IMR-90 (cell line): Measurements from ENCODE around the gene RFX1. TPM values are rescaled to one million over a fixed set of nuclear protein-coding genes. Genes with fewer than 3 reads are reported as not detected.

Experiments
- ATAC-seq: fragments of 200-7000 bp; cut with Tn5 transposase; 2 replicates; pipeline ENCODE4 v1.9.1; 2020; ENCODE audit warnings: low read depth, mild to moderate bottlenecking, moderate library complexity
- BruUV-seq: library from RNA; stranded (reverse); fragments of 400-500 nt; replicated peaks from 2 replicates; lab custom pipeline; 2021; lab: Mats Ljungman, UMichigan
- CTCF ChIA-PET: fragments of 300-600 bp; formaldehyde crosslinking; extraction: SDS; loops from one replicate; lab custom pipeline; 2021; ENCODE audit warnings: antibody characterized with exemption; lab: Yijun Ruan, JAX
- POLR2A ChIA-PET: fragments of 300-600 bp; sonication (Branson Sonifier 250); formaldehyde crosslinking; loops from one replicate; lab custom pipeline; 2022; ENCODE audit warnings: antibody characterized with exemption; ENCODE audit not compliant: unreplicated experiment; lab: Charles Lee
- DNase-seq: peaks from one replicate; pipeline ENCODE4 v3.0.0; 2013
- H2AFZ ChIP-seq: replicated peaks from 2 replicates; pipeline ENCODE3; 2013; ENCODE audit warnings: low read length, mild to moderate bottlenecking; ENCODE audit not compliant: poor library complexity
- H2AK5ac ChIP-seq: 2 replicates; pipeline ENCODE4 v1.6.1; 2013; ENCODE audit warnings: low read depth, low read length, inconsistent platforms
- H2AK9ac ChIP-seq: replicated peaks from 2 replicates; pipeline ENCODE3; 2013; ENCODE audit warnings: mild to moderate bottlenecking, low read depth, low read length, moderate library complexity; ENCODE audit not compliant: poor library complexity
- H2BK120ac ChIP-seq: 2 replicates; pipeline ENCODE4 v1.6.1; 2013; ENCODE audit warnings: low read depth, low read length, inconsistent platforms
- H2BK15ac ChIP-seq: 3 replicates; pipeline ENCODE4 v1.6.1; 2013; ENCODE audit warnings: low read depth, low read length, inconsistent platforms
- H2BK20ac ChIP-seq: 2 replicates; pipeline ENCODE4 v1.6.1; 2013; ENCODE audit warnings: low read depth, mild to moderate bottlenecking, inconsistent platforms, low read length, moderate library complexity
- H2BK5ac ChIP-seq: 2 replicates; pipeline ENCODE4 v1.6.1; 2013; ENCODE audit warnings: mild to moderate bottlenecking, low read depth, low read length, inconsistent platforms; ENCODE audit not compliant: poor library complexity, severe bottlenecking
- H3K14ac ChIP-seq: replicated peaks from 2 replicates; pipeline ENCODE4 v1.6.1; 2013; ENCODE audit warnings: low read depth, low read length, inconsistent platforms
- H3K18ac ChIP-seq: 2 replicates; pipeline ENCODE4 v1.6.1; 2013; ENCODE audit warnings: low read depth, low read length, control low read depth
- H3K23ac ChIP-seq: 2 replicates; pipeline ENCODE4 v1.6.1; 2013; ENCODE audit warnings: low read depth, low read length, inconsistent platforms
- H3K27ac ChIP-seq: 2 replicates; pipeline ENCODE4 v1.5.1; 2013; ENCODE audit warnings: mild to moderate bottlenecking, control low read depth, low read length; ENCODE audit not compliant: insufficient read depth
- H3K27me3 ChIP-seq: 2 replicates; pipeline ENCODE4 v1.6.1; 2013; ENCODE audit warnings: low read length; ENCODE audit not compliant: control insufficient read depth, insufficient read depth
- H3K36me3 ChIP-seq: 2 replicates; pipeline ENCODE4 v1.6.1; 2013; ENCODE audit warnings: low read length, mixed read lengths; ENCODE audit not compliant: control insufficient read depth, insufficient read depth
- H3K4ac ChIP-seq: 2 replicates; pipeline ENCODE4 v1.6.1; 2013; ENCODE audit warnings: low read depth, low read length, inconsistent platforms
- H3K4me1 ChIP-seq: 2 replicates; pipeline ENCODE4 v1.6.1; 2013; ENCODE audit warnings: low read length, mixed read lengths; ENCODE audit not compliant: control insufficient read depth, insufficient read depth
- H3K4me2 ChIP-seq: 2 replicates; pipeline ENCODE4 v1.6.1; 2013; ENCODE audit warnings: low read depth, mild to moderate bottlenecking, control low read depth, low read length, moderate library complexity
- H3K4me3 ChIP-seq: 2 replicates; pipeline ENCODE4 v1.5.1; 2013; ENCODE audit warnings: low read depth, mild to moderate bottlenecking, control low read depth, low read length, moderate library complexity; ENCODE audit not compliant: insufficient read depth
- H3K56ac ChIP-seq: 2 replicates; pipeline ENCODE4 v1.6.1; 2013; ENCODE audit warnings: low read length, inconsistent platforms; ENCODE audit not compliant: insufficient read depth; ENCODE audit errors: extremely low read depth
- H3K79me1 ChIP-seq, 2 experiments: 2 replicates each; pipeline ENCODE4 v1.6.1; 2013; ENCODE audit warnings: low read length in 2 of 2, inconsistent platforms in 1 of 2, low read depth in 1 of 2
- H3K9ac ChIP-seq: 2 replicates; pipeline ENCODE4 v1.6.1; 2013; ENCODE audit warnings: low read depth, low read length, control low read depth
- H3K9me1 ChIP-seq: 2 replicates; pipeline ENCODE4 v1.6.1; 2013; ENCODE audit warnings: low read length, inconsistent platforms; ENCODE audit not compliant: insufficient read depth
- H3K9me3 ChIP-seq: 2 replicates; pipeline ENCODE4 v1.6.1; 2013; ENCODE audit warnings: low read length; ENCODE audit not compliant: control insufficient read depth, insufficient read depth
- H4K20me1 ChIP-seq: 2 replicates; pipeline ENCODE4 v1.6.1; 2013; ENCODE audit warnings: low read length, inconsistent platforms; ENCODE audit not compliant: insufficient read depth
- H4K5ac ChIP-seq: 2 replicates; pipeline ENCODE4 v1.6.1; 2013; ENCODE audit warnings: mild to moderate bottlenecking, low read depth, low read length, control low read depth
- H4K8ac ChIP-seq, 2 experiments: 2 replicates each; pipeline ENCODE4 v1.6.1; 2013; ENCODE audit warnings: low read depth in 2 of 2, low read length in 2 of 2, control low read depth in 1 of 2, inconsistent platforms in 1 of 2
- H4K91ac ChIP-seq: 2 replicates; pipeline ENCODE4 v1.6.1; 2013; ENCODE audit warnings: low read depth, low read length, inconsistent platforms; ENCODE audit not compliant: insufficient read depth
- POLR2A ChIP-seq: IDR thresholded peaks from 2 replicates; pipeline ENCODE4 v1.6.1; 2012; ENCODE audit warnings: mild to moderate bottlenecking, low read depth, low read length
- WGBS, 2 experiments: methylation state at CpG; one replicate each; pipeline versions ENCODE4 v1.1.5 to v1.1.7; 2013; ENCODE audit warnings: missing lambda C conversion rate in 2 of 2; ENCODE audit not compliant: insufficient read length in 1 of 2; ENCODE audit errors: extremely low coverage in 2 of 2; 5-methylcytosine and 5-hydroxymethylcytosine counted together
- dilution Hi-C: fragments of 300-500 bp; cut with HindIII; formaldehyde crosslinking; loops from one replicate; pipeline ENCODE4 v1.14.3; 2018; ENCODE audit warnings: low sequenced_read_pairs; ENCODE audit not compliant: unreplicated experiment
- in situ Hi-C: fragments of 300-500 bp; cut with MboI; formaldehyde crosslinking; loops from 3 replicates; pipeline ENCODE4 v1.14.3; 2019; ENCODE audit warnings: low sequenced_read_pairs, inconsistent platforms, mixed read lengths
- intact Hi-C: fragments of 100-400 bp; cut with micrococcal nuclease; formaldehyde crosslinking; loops from 2 replicates; pipeline ENCODE4 v1.10.0; 2022
- polyA plus RNA-seq, 3 experiments: library from polyadenylated mRNA; depleted of rRNA; stranded (reverse); fragments of >200 nt; gene quantifications; 2 replicates each; pipeline ENCODE4 v1.2.3, GENCODE V29; 2012; ENCODE audit warnings: low replicate concordance in 1 of 3
- total RNA-seq: library from RNA; depleted of rRNA; stranded (reverse); fragments of >200 nt; gene quantifications from 2 replicates; pipeline ENCODE4 v1.2.3, GENCODE V29; 2012

Gene RFX1
- total and polyA plus RNA-seq, 2 of the 4 experiments (the other 2 are of a cell fraction) = 0.36 to 3.1 TPM

- Histone ChIP-seq H4K5ac (no peak overlapping the region), H3K4ac (no peak overlapping the region), H2AK9ac (no peak overlapping the region), H3K14ac (no peak overlapping the region), H2BK15ac (no peak overlapping the region), H3K9ac (no peak overlapping the region), H3K4me2 (no peak overlapping the region; the same call in 1 of the 2 replicates), H4K8ac (no peak overlapping the region), H3K4me3 (no peak overlapping the region), H3K79me1 (peaks cover 0 to 8% of the 10 kb centered on the region in 2 experiments; a peak in 1 of 4 replicates), H2BK120ac (no peak overlapping the region), H4K20me1 (peaks cover 7% of the 10 kb centered on the region), H3K4me1 (peaks cover 9% of the 10 kb centered on the region), H3K27ac (no peak overlapping the region), H3K18ac (no peak overlapping the region), H2AFZ (peak overlapping the region; percentile 32), H2BK20ac (no peak overlapping the region), H2BK5ac (no peak overlapping the region), H3K36me3 (peaks cover 42% of the 10 kb centered on the region), H3K56ac (no peak overlapping the region), H4K91ac (no peak overlapping the region), H3K27me3 (no peaks in the 10 kb centered on the region), H3K9me3 (no peaks in the 10 kb centered on the region), H2AK5ac (no peak overlapping the region), H3K23ac (no peak overlapping the region), H3K9me1 (no peaks in the 10 kb centered on the region; the same call in 1 of the 2 replicates)
- no TSS peak for BruUV-seq
- no peak for TF ChIP-seq POLR2A
- dilution Hi-C loops = no loop called here
- WGBS, 2 experiments = 88% methylated on average over 6 of the region's 55 CpGs; no CpG with 5 or more reads in 1 of the 2 experiments
- CTCF ChIA-PET = interaction anchor here (0.8 kb wide), 1 partner anchor 9 kb away, joined by 3 read pairs; no protein-coding TSS in a partner anchor
- DNase-seq (no peak), ATAC-seq (peak; percentile 55)
- in situ Hi-C loops = no loop called here
- POLR2A ChIA-PET = no interaction called here
- intact Hi-C loops = no loop called here
Measured at GRCh38 chr19:13961826-13962698, 44.1 kb downstream of the RFX1 start.
